GM18511 (cell line): ENCODE measurements around the gene EMP2.

Experiments used
- ATAC-seq: cut with Tn5 transposase; IDR thresholded peaks from one replicate; pipeline ENCODE4 v1.9.1; 2021; ENCODE audit warnings: mild to moderate bottlenecking, moderate library complexity; ENCODE audit not compliant: unreplicated experiment

Gene EMP2

DNA sequence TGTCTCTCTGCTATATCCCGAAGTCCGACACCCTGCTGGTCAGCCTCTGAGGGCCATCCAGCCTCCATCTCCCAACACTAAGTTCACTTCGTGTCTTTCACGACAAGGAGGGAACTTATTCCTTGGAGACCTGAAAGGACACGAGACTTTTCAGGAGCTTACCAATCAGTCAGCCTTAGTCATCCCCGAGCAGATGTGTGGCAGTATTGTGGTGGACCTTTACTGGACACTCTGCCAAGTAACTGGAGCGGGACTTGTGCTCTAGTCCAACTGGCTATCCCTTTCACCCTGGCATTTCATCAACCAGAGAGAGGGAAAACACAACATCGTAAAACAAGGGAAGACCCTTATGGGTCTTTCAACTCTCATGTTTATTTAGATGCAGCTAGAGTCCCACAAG, 87.1 kb downstream of the EMP2 start:
- no peak for ATAC-seq

DNA sequence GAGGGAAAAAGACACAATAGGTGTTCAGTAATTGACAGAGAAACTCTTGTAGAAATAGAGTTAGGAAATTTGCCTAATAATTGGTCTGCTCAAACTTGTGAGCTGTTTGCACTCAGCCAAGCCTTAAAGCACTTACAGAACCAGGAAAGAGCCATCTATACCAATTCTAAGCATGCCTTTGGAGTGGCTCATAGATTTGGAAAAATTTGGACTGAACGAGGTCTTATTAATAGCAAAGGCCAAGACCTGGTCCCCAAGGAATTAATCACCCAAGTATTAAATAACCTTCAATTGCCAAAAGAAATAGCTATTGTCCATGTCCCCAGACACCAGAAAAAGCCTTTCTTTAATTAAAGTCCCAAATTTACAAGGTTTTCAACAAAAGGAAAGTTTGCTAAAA, 90.3 kb downstream of the EMP2 start:
- ATAC-seq = no peak

DNA sequence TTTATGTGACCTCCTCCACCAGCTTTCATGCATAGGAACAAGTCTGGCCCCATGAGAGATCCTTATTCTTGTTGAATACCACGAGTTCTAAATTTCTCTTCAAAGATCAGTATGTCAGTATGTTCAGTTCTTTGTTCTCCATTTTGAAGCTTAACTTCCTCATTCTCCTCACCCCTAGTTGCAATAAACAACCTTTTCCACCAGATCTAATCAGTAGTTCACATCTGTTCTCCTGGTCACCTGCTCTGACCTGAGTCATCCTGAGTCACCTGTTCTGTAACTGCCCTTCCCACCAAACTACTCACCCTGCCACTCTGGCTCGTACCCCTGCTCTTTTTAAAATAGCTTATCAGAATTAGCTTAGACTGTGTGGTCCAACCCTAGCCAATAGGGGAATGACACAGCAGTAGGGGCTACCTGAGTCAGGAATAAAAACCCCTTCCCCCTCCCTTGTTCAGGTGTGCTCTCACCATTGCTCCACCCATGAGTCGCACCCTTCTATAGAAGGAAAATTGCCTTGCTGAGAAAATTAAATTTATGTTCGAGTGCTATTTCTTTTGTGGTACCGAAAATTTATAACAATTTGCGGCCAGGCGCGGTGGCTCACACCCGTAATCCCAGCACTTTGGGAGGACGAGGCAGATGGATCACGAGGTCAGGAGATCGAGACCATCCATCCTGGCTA, 94.6 kb downstream of the EMP2 start:
- ATAC-seq = no peak

DNA sequence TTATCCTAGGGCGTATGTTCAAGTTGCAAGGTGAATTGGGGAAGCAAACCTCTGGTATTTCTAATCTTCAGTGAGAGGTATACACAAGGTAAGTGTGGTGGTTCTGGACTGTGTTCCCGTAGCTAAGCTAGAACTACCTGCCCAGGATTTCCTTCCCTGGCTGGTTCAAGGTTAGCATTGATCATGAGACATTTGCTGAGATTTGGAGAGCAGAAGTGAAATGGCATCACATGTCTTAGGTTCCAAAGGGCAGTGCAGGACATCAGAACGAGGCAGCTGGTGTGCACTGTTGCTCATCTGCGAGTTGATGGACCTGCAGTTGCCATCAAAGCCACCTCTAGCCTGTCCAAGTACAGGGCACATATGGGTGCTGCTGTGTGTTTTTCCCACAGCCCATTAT, 95.2 kb downstream of the EMP2 start:
- no peak for ATAC-seq

DNA sequence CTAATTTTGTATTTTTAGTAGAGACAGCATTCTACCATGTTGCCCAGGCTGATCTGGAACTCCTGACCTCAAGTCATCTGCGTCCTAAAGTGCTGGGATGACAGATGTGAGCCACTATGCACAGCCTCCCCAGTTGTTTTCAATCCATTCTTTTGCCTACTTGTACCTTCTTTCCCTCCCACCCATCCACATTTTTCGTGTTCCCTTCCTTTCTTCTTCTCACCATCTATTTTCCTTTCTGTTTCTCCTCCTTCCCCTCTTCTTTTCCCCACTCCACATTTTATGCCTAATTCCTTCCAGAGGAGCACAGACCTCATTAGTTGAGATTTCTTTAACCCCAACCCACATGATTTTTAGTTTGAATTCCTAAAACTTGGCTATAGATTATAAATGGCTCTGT, 100.2 kb downstream of the EMP2 start:
- no peak for ATAC-seq
